HepG2 (cell line): Measurements from ENCODE around the gene PFN1. TPM values are rescaled to one million over a fixed set of nuclear protein-coding genes. Genes with fewer than 3 reads are reported as not detected.
A peak's percentile ranks its signal among the peaks of the same experiment; 100 is the strongest.

Source experiments
- ATAC-seq: fragments of 200-7000 bp; cut with Tn5 transposase; 3 replicates; pipeline ENCODE4 v1.9.1; 2020; ENCODE audit warnings: mild to moderate bottlenecking, moderate library complexity
- BruUV-seq: library from RNA; stranded (reverse); fragments of 400-500 nt; replicated peaks from 2 replicates; lab custom pipeline; 2021; lab: Mats Ljungman, UMichigan
- CTCF ChIA-PET: fragments of 300-600 bp; formaldehyde crosslinking; extraction: SDS; loops from one replicate; lab custom pipeline; 2021; ENCODE audit warnings: low total read pairs, inconsistent platforms, low intra/inter-chr PET ratio; lab: Yijun Ruan, JAX
- POLR2A ChIA-PET: fragments of 350-600 bp; sonication (Branson Sonifier 250); formaldehyde crosslinking; loops from one replicate; lab custom pipeline; 2020; ENCODE audit warnings: antibody characterized with exemption, inconsistent platforms; lab: Yijun Ruan, JAX
- DNase-seq: peaks from one replicate; pipeline ENCODE4 v3.0.0-alpha.2; 2015; ENCODE audit warnings: low spot score
- FAIRE-seq: peaks from 3 replicates; lab custom pipeline; 2011; peaks lifted over from hg19 to GRCh38; lab: Jason Lieb, UNC
- H2AFZ ChIP-seq: one replicate; pipeline ENCODE4 v1.6.1; 2011; ENCODE audit warnings: low read length, inconsistent platforms
- H3K27ac ChIP-seq: fragments of 300-600 bp; 3 replicates; pipeline ENCODE4 v1.8.0; 2011; ENCODE audit warnings: mixed run types, mild to moderate bottlenecking, mixed read lengths, low read length, inconsistent platforms; ENCODE audit not compliant: insufficient read depth; ENCODE audit errors: extremely low read length
- H3K27me3 ChIP-seq, 2 experiments: fragments of 200-600 bp in 1 of 2; 2 replicates in 1 of 2; 3 replicates in 1 of 2; pipeline versions ENCODE4 v1.6.0 to v1.8.0; 2011; ENCODE audit warnings: low read length in 2 of 2, mild to moderate bottlenecking in 2 of 2, moderate library complexity in 2 of 2, inconsistent platforms in 1 of 2; ENCODE audit not compliant: insufficient read depth in 2 of 2, control insufficient read depth in 1 of 2
- H3K36me3 ChIP-seq, 2 experiments: fragments of 200-600 bp in 1 of 2; replicated peaks in 1 of 2; 2 replicates in 1 of 2; 3 replicates in 1 of 2; pipeline versions ENCODE4 v1.5.1 to v1.8.0; 2011; ENCODE audit warnings: low read length in 2 of 2, inconsistent platforms in 1 of 2; ENCODE audit not compliant: insufficient read depth in 2 of 2, control insufficient read depth in 1 of 2
- H3K4me1 ChIP-seq: 2 replicates; pipeline ENCODE4 v1.5.1; 2012; ENCODE audit warnings: low read length, inconsistent platforms; ENCODE audit not compliant: insufficient read depth
- H3K4me2 ChIP-seq: 2 replicates; pipeline ENCODE4 v1.6.0; 2011; ENCODE audit warnings: low read depth, low read length, inconsistent platforms
- H3K4me3 ChIP-seq, 3 experiments: fragments of 200-600 bp in 1 of 3; sonication (generic), shearing (Covaris generic) in 1 of 3; replicated peaks in 1 of 3; 2 replicates each; pipeline ENCODE4 v1.5.1; 2011 to 2016; ENCODE audit warnings: low read length in 3 of 3, inconsistent platforms in 2 of 3, low read depth in 2 of 3, mild to moderate bottlenecking in 2 of 3, control low read depth in 1 of 3, mixed read lengths in 1 of 3; ENCODE audit not compliant: insufficient read depth in 1 of 3
- H3K79me2 ChIP-seq: one replicate; pipeline ENCODE4 v1.6.1; 2011; ENCODE audit warnings: low read length, inconsistent platforms; ENCODE audit not compliant: insufficient read depth
- H3K9ac ChIP-seq: 2 replicates; pipeline ENCODE4 v1.6.0; 2011; ENCODE audit warnings: mild to moderate bottlenecking, low read depth, low read length, inconsistent platforms; ENCODE audit not compliant: insufficient read depth
- H3K9me3 ChIP-seq: 2 replicates; pipeline ENCODE4 v1.5.1; 2012; ENCODE audit warnings: mild to moderate bottlenecking, low read length
- H4K20me1 ChIP-seq: 2 replicates; pipeline ENCODE4 v1.6.0; 2011; ENCODE audit warnings: inconsistent platforms, mild to moderate bottlenecking, low read length, moderate library complexity; ENCODE audit not compliant: insufficient read depth
- CC2D1A ChIP-seq: sonication (generic); formaldehyde crosslinking; IDR thresholded peaks from 2 replicates; pipeline ENCODE4 v1.8.1; 2023; ENCODE audit warnings: mild to moderate bottlenecking, missing genetic modification reagents
- HNRNPL ChIP-seq: fragments of 200-400 bp; formaldehyde crosslinking; IDR thresholded peaks from 2 replicates; pipeline ENCODE4 v1.6.1; 2017; ENCODE audit warnings: mild to moderate bottlenecking, low read depth, low read length
- KDM2A ChIP-seq: sonication (generic); formaldehyde crosslinking; IDR thresholded peaks from 2 replicates; pipeline ENCODE4 v1.4.0; 2020; ENCODE audit warnings: low read depth, missing genetic modification reagents, borderline replicate concordance
- KMT2B ChIP-seq: IDR thresholded peaks from 2 replicates; pipeline ENCODE4 v1.6.1; 2016; ENCODE audit warnings: missing genetic modification reagents, missing compliant biosample characterization
- MXD4 ChIP-seq: IDR thresholded peaks from 2 replicates; pipeline ENCODE4 v1.6.1; 2016; ENCODE audit warnings: mild to moderate bottlenecking, missing biosample characterization, missing genetic modification reagents
- MZF1 ChIP-seq: sonication (generic); formaldehyde crosslinking; IDR thresholded peaks from 2 replicates; pipeline ENCODE4 v1.8.1; 2023; ENCODE audit warnings: mild to moderate bottlenecking, missing genetic modification reagents, borderline replicate concordance
- PHB2 ChIP-seq: fragments of 450-650 bp; IDR thresholded peaks from 2 replicates; pipeline ENCODE4 v1.6.1; 2018; ENCODE audit not compliant: partially characterized antibody
- SMARCE1 ChIP-seq: fragments of 450-650 bp; IDR thresholded peaks from 2 replicates; pipeline ENCODE4 v1.6.1; 2017; ENCODE audit warnings: borderline replicate concordance
- SMYD3 ChIP-seq: sonication (generic); formaldehyde crosslinking; IDR thresholded peaks from 2 replicates; pipeline ENCODE4 v1.8.1; 2023; ENCODE audit warnings: mild to moderate bottlenecking, missing genetic modification reagents
- SPEN ChIP-seq: sonication (generic); formaldehyde crosslinking; IDR thresholded peaks from 2 replicates; pipeline ENCODE4 v1.5.1; 2020; ENCODE audit warnings: low read depth, mild to moderate bottlenecking, missing genetic modification reagents
- ZMYM4 ChIP-seq: sonication (generic); formaldehyde crosslinking; IDR thresholded peaks from 2 replicates; pipeline ENCODE4 v1.8.1; 2023; ENCODE audit warnings: mild to moderate bottlenecking, missing genetic modification reagents
- ZNF232 ChIP-seq: sonication (generic); formaldehyde crosslinking; IDR thresholded peaks from 2 replicates; pipeline ENCODE4 v1.4.0; 2020; ENCODE audit warnings: missing genetic modification reagents, borderline replicate concordance
- ZNF354B ChIP-seq: sonication (generic); formaldehyde crosslinking; IDR thresholded peaks from 2 replicates; pipeline ENCODE4 v1.8.0; 2022; ENCODE audit warnings: mild to moderate bottlenecking, missing genetic modification reagents
- ZNF75D ChIP-seq: sonication (generic); formaldehyde crosslinking; IDR thresholded peaks from 2 replicates; pipeline ENCODE4 v1.8.1; 2023; ENCODE audit warnings: missing genetic modification reagents, mild to moderate bottlenecking, borderline replicate concordance
- ZZZ3 ChIP-seq: sonication (generic); formaldehyde crosslinking; IDR thresholded peaks from 2 replicates; pipeline ENCODE4 v1.4.0; 2020; ENCODE audit warnings: missing genetic modification reagents, mild to moderate bottlenecking, borderline replicate concordance
- WGBS: methylation state at CpG from one replicate; pipeline ENCODE4 v1.1.6; 2017; ENCODE audit warnings: low lambda C conversion rate; 5-methylcytosine and 5-hydroxymethylcytosine counted together
- in situ Hi-C: cut with HindIII; loops from 2 replicates; pipeline ENCODE4 v1.10.0; 2017; ENCODE audit warnings: low pct_unique_long_range_greater_than_20kb; ENCODE audit not compliant: extremely low pct_ligation_motif_present
- intact Hi-C: fragments of 100-400 bp; cut with micrococcal nuclease; formaldehyde crosslinking; loops from one replicate; pipeline ENCODE4 v1.10.0; 2022; ENCODE audit not compliant: unreplicated experiment
- polyA plus RNA-seq, 8 experiments: library from polyadenylated mRNA; depleted of rRNA in 3 of 8; stranded (reverse) in 7 of 8; unstranded in 1 of 8; fragments of >200 nt; fragmentation: Illumina TruSeq in 4 of 8; extraction: Trizol in 4 of 8; gene quantifications; 2 replicates each; pipeline versions ENCODE4 v1.2.1 to v1.2.3, GENCODE V29; 2011 to 2016; ENCODE audit warnings: low read depth in 4 of 8, missing spikeins in 1 of 8, mixed read lengths in 1 of 8; ENCODE audit not compliant: insufficient read depth in 1 of 8
- total RNA-seq, 5 experiments: library from RNA; depleted of rRNA; stranded (reverse); fragments of >200 nt; fragmentation: Illumina TruSeq; extraction: Trizol; gene quantifications; 2 replicates each; pipeline ENCODE4 v1.2.3, GENCODE V29; 2016; ENCODE audit warnings: low read depth in 1 of 5
- TF ChIP-seq, protein P1 (sequence below): IDR thresholded peaks from 2 replicates; pipeline ENCODE4 v1.6.1; 2016; ENCODE audit warnings: missing genetic modification reagents, missing compliant biosample characterization
- TF ChIP-seq, protein P2 (sequence below): sonication (generic); formaldehyde crosslinking; IDR thresholded peaks from 2 replicates; pipeline ENCODE4 v1.5.0; 2020; ENCODE audit warnings: mild to moderate bottlenecking, missing genetic modification reagents, borderline replicate concordance
- TF ChIP-seq, protein P3 (sequence below): sonication (generic); formaldehyde crosslinking; IDR thresholded peaks from 2 replicates; pipeline ENCODE4 v1.4.0; 2020; ENCODE audit warnings: mild to moderate bottlenecking, low read depth, missing genetic modification reagents

PFN1 gene
- total and polyA plus RNA-seq, 2 of the 13 experiments (the other 11 are each of a cell fraction or from before 2014, with no cell fraction given) = 494 to 613 TPM

DNA sequence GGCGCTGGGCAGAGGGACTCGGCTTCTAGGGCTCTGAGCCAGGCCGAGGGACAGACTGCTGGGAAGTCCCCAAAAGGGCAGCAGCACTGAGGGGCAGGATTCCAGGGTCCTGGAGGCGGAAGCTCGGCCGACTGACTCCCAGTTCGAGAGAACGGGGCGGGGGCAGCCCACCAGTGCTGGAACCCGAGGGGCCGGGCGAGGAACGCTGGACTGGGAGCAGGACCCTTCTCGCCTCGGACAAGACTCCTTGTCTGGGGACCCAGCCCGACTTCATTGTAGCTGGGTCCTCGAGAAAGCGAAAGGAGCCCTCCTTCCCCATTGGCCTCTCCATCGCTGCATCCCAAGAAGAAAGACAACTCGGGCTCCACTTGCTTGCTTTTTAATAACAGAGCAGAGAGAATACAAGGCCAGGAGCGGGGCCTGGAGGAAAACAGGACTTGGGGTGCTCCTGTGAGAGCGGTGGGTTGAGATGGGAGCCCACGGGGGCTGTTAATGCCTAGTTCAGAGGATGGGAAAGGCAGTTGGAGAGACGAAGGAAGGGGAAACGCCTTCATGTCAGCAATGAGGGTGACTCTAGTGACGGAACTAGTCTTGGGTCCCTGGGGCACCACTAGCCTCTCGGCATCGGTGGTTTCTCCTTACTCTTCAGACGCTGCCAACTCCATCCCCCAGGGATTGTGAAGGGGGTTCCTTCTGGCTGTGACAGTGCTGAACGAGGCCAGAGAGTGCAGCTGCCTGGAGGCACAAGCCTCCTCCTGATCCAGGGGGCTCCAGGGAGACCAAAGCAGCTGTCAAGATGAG is 39.6 kb upstream of the PFN1 start (continued):
- TF ChIP-seq MXD4 (CRISPR knock-in tag) (no peak), CC2D1A (CRISPR knock-in tag) (no peak), MZF1 (CRISPR knock-in tag) (no peak), ZNF354B (CRISPR knock-in tag) (0 out of 2 replicates have a peak, but pooled peaks have one; percentile 44), SMARCE1 (no peak)
- TF ChIP-seq, protein P1, sequence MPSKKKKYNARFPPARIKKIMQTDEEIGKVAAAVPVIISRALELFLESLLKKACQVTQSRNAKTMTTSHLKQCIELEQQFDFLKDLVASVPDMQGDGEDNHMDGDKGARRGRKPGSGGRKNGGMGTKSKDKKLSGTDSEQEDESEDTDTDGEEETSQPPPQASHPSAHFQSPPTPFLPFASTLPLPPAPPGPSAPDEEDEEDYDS = no peak

DNA sequence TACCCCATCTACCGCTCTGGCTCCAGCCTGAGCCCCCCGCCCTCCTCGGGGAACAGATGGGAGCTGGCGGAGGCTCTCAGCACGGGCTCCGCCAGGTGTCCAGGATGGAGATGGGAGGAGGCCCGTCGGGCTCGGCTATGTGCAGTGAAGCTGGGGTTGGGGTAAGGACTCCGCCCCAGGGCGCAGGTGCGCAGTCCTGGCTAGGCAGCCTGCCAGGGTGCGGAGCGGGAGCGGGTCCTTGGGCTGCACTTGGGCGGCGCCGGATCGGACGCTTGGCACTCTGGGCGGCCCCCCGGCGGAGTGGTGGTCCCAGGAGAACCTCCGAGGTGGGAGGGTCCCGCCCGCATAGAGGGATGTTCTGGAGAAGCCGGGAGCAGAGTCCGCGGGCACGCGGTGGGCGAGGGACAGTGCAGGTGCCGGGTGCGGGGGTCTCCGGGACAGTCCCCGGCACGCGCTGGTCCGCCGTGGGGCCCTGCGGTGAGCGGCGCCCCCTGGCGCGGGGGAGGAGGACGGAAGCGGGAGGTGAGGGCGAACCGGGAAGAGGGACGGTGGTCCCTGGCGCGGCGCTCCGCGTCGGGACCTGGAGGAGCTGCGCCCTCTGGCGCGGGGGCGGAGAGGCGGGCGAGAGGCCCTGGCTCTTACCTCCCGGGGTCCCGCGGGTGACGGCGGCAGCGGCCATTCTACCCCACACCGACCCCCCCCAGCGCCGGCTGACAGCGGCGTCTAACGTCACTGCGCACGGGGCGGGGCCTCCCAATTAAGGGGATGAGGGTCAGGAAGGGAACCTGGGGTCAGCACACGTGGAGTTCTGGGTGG is 38.8 kb upstream of the PFN1 start, which contains the start of gene CAMTA2:
Gene CAMTA2, minus strand, starts transcription at position 725 of the 816 bp plus-strand sequence. CDS start 1,453 bp downstream, outside the sequence.
- H3K9me3 ChIP-seq = no peaks in the 10 kb centered on the region
- FAIRE-seq = no peak
- ChIA-PET CTCF (interaction anchor here (1.2 to 2.0 kb wide), 2 partner anchors 75 to 78 kb away, joined by 3 to 7 read pairs; no protein-coding TSS in a partner anchor), POLR2A (interaction anchor here (0.7 to 5.6 kb wide), 10 partner anchors 9 to 78 kb away, joined by 3 to 78 read pairs (median 4); partner anchors contain the start of genes INCA1, KIF1C, RNF167 and SLC25A11)
- no peaks in the 10 kb centered on the region for H4K20me1 ChIP-seq
- no peaks in the 10 kb centered on the region for H3K79me2 ChIP-seq
- H3K27me3 ChIP-seq = no peaks in the 10 kb centered on the region
- H3K4me1 ChIP-seq = peaks cover 30% of the 10 kb centered on the region
- WGBS = 1% methylated on average over 17 of the region's 78 CpGs
- intact Hi-C loops (loop anchor here (2.0 kb wide), 1 partner anchor 76 kb away; no protein-coding TSS in a partner anchor), in situ Hi-C loops (no loop called here)
- BruUV-seq = no TSS peak
- H2AFZ ChIP-seq = no peak within 1 kb of the TSS
- ATAC-seq = peak; percentile 79
- peak; percentile 72 for DNase-seq
- peak within 1 kb of the TSS; percentile 80 to 87 (median 84) for H3K4me3 ChIP-seq
- peak within 1 kb of the TSS; percentile 94 for H3K4me2 ChIP-seq
- H3K27ac ChIP-seq = peak within 1 kb of the TSS; percentile 55
- peaks cover 0 to 3% of the 10 kb centered on the region in 2 experiments; a peak in 2 of 5 replicates for H3K36me3 ChIP-seq
- peak within 1 kb of the TSS; percentile 70 for H3K9ac ChIP-seq
- TF ChIP-seq KDM2A (CRISPR knock-in tag) = peak; percentile 90
- 0 out of 2 replicates have a peak, but pooled peaks have one; percentile 36 for TF ChIP-seq HNRNPL
- peak; percentile 50; the same call in 1 of the 2 replicates for TF ChIP-seq ZNF232 (CRISPR knock-in tag)
- TF ChIP-seq KMT2B (CRISPR knock-in tag) = peak; percentile 62
- TF ChIP-seq PHB2 = no peak
- TF ChIP-seq SPEN = peak; percentile 87; the same call in 1 of the 2 replicates
- TF ChIP-seq, protein P2, sequence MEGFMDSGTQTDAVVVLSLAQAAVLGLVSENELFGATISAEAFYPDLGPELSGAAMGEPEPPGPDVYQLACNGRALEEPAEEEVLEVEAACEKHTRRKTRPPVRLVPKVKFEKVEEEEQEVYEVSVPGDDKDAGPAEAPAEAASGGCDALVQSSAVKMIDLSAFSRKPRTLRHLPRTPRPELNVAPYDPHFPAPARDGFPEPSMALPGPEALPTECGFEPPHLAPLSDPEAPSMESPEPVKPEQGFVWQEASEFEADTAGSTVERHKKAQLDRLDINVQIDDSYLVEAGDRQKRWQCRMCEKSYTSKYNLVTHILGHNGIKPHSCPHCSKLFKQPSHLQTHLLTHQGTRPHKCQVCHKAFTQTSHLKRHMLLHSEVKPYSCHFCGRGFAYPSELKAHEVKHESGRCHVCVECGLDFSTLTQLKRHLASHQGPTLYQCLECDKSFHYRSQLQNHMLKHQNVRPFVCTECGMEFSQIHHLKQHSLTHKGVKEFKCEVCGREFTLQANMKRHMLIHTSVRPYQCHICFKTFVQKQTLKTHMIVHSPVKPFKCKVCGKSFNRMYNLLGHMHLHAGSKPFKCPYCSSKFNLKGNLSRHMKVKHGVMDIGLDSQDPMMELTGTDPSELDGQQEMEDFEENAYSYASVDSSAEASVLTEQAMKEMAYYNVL (CRISPR knock-in tag) = no peak
- TF ChIP-seq ZZZ3 = no peak
- TF ChIP-seq ZNF75D = no peak
- TF ChIP-seq ZMYM4 = peak; percentile 86; the same call in 1 of the 2 replicates
- no peak for TF ChIP-seq SMYD3 (CRISPR knock-in tag)
- TF ChIP-seq, protein P3, sequence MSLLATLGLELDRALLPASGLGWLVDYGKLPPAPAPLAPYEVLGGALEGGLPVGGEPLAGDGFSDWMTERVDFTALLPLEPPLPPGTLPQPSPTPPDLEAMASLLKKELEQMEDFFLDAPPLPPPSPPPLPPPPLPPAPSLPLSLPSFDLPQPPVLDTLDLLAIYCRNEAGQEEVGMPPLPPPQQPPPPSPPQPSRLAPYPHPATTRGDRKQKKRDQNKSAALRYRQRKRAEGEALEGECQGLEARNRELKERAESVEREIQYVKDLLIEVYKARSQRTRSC = no peak
